HG02970 (cell line): ENCODE results near the gene RAB28.
A peak's percentile ranks its signal among the peaks of the same experiment; 100 is the strongest.

Experiments
- ATAC-seq: cut with Tn5 transposase; IDR thresholded peaks from one replicate; pipeline ENCODE4 v1.9.1; 2021; ENCODE audit warnings: mild to moderate bottlenecking, moderate library complexity, moderate number of reproducible peaks; ENCODE audit not compliant: unreplicated experiment, low FRiP score

The RAB28 gene

DNA sequence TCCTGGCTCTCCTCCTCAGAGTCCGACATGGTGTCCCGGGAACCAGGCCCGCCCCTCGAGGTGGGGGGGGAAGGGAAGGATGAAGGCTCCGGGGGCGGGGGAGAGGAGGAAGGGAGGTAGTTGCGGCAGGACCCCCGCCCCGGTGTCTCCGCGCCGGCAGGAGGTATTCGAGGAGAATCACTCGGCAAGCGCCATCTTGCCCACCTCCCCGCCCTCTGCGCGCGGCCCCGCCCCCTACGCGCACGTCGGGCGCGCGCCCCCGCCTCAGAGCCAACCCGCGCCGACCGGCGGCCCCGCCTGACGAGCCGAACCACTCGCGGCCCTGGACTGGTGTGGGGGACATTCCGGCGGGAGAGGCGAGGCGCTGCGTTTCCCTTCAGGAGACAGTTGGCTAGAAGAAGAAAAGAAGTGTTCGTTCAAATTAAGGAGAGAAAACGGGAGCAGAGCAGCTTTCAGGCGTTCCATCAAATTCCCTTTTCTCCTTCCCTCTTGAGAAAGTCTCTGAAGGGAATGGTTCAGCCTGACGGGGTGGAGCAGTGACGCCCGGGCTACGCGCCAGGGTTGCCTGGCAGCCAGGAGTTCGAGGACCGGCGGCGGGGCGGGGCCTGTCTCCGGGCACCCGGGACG lies at the start of gene RAB28:
Gene RAB28 (minus strand): TSS at position 219 of the 627 bp plus-strand sequence.
- ATAC-seq: peak; percentile 99

DNA sequence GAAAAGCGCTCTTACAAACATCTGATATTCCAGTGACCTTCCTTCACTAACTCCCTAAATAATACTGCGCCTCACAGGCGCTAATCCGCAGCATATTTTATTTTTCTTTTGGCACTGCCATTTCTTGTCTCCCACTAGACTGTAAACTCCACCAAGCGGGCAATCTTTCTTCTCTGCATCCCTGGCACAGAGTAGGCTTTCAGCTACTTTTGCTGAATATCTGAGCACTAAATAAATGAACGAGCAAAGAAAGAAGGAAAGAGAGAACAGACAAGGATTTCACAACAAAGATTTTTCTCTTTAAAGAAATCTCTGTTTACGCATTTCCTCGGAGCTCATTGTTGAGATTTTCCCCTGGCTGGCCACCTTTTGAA lies 47.5 kb upstream of the RAB28 start:
- ATAC-seq: no peak

GRCh38 chr4:13530823-13531624 lies 46.9 kb upstream of the RAB28 start:
- ATAC-seq: no peak

- ATAC-seq: no peak
Measured at GRCh38 chr4:13529128-13529919, 45.2 kb upstream of the RAB28 start.

- no peak for ATAC-seq
Measured at GRCh38 chr4:13528821-13529127, 44.6 kb upstream of the RAB28 start.

DNA sequence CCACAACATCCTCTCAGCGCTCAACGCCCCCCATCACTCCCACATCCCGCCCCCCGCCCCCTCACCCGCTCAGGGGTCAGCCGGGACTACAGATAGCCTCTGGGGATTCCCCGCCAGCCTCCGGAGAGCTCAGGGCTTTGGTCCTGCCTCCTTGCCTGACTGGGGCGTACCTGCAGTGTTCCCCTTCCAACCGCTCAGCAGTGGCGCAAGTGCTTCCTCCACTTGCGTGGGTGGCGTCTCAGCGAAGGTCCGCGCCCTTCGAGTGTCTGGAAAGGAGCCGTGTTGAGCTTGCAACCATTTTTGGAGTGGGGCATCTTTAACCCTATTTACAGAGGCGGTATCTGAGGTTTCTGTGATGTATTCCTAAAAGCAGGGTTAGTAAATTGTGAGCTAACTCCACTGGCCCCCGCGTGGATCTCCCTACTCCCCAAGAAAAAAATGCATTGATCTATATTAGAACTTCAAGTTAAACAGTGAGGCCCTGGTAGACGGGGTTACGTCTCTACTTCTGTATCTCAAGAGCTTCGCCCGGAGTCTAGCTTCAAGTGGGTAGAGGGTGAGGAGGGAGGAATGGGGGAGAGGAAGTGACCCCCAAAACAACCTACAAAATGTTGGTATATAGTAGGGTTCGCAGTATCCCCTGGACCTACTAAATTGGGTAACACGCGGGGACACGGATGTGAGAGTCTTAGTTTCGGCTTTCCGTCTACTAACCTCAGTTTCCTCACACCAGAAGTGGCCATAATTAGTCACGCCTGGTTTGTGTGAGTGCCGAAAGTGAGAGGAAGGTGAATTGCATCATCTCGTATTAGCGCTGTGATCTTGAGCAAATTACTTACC lies 44.1 kb upstream of the RAB28 start:
- ATAC-seq: peak; percentile 60

DNA sequence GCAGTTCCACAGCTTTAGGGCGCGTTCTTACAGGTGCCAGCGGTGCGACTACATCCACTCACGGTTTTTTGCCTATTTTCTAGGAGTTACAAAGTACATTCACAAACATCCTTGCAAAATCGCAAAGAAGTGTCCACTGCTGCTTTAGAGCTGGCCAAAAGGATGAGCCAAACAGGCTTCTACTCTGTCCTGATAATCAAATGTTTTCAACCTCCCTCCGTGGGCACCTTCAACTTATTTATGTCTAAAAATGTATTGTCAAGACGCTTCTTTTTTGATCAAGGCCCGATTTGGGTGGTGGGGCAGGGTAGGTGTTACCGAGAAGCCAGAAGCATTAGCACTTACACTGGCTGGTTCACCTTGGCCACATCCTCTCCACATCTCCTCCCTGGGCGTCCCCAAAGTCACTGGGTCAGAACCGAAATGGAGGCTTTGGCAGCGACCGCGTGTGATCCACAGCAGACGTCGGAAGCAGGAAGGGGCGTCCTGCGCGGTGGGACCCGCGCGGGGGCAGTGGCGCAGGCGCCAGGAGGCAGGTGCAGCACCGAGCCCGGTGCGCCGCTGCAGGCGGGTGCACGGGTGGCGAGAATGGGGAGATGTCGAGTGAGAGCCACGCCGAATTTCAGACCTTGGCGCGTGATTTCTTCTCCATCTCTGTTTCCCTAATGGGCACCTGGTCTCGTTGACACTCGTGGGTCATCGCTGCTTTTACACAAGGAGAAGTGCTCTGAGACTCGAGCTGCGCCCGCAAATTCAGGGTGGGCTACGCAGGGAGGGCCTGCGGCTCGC lies 43.2 kb upstream of the RAB28 start:
- ATAC-seq: peak; percentile 23

DNA sequence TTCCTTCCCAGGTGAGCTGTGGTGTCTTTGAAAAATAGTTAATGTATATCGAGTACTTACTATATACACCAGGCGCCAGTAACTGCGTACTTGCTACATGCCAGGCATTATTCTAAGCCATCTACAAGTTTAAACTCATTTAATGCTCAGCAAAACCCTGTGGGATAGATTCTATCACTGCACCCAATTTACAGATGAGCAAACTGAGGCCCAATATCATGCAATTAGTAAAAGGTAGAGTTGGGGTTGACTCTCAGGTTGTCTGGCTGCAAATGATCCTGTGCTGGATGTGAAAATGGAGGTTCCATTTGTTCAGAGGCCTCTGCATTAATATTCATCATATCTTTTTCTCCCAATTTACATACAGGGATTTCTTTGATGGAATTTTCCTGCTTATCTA lies 42.5 kb upstream of the RAB28 start:
- no peak for ATAC-seq

- ATAC-seq: no peak
Measured at GRCh38 chr4:13525606-13526281, 41.6 kb upstream of the RAB28 start.

DNA sequence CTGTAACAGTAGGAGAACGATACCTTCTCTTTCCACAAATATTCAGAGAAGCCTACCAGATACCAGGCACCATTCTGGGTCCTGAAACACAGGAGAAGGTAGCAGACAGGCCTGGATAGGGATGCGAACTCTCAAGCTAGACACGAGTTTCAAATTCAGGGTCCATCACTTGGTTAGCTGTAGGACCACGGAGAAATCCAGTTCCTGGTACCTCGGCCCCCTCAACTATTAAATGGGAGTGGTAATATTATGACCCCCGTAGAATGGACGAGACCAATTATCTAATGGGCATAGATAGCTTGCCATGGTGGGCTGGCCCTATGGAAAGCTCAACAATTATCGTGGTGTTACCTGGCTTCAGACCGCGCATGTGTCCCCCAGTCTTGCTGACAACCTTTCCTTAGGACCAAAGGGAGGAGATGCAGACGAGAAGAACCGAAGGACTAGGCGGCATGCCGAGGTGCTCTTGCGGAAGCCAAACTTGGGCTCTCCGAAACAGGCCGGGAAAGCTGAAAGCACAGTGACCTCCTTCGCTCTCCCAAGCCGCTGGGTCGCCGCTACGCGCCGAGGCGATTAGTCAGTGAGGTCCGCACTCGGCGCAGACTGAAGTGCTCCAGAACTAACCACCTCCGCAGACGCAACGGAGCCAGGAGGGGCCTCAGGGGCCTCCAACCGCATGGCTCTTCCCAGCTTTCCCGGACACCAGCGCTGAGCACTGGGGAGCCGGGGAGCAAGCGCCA lies 40.5 kb upstream of the RAB28 start:
- ATAC-seq: no peak

DNA sequence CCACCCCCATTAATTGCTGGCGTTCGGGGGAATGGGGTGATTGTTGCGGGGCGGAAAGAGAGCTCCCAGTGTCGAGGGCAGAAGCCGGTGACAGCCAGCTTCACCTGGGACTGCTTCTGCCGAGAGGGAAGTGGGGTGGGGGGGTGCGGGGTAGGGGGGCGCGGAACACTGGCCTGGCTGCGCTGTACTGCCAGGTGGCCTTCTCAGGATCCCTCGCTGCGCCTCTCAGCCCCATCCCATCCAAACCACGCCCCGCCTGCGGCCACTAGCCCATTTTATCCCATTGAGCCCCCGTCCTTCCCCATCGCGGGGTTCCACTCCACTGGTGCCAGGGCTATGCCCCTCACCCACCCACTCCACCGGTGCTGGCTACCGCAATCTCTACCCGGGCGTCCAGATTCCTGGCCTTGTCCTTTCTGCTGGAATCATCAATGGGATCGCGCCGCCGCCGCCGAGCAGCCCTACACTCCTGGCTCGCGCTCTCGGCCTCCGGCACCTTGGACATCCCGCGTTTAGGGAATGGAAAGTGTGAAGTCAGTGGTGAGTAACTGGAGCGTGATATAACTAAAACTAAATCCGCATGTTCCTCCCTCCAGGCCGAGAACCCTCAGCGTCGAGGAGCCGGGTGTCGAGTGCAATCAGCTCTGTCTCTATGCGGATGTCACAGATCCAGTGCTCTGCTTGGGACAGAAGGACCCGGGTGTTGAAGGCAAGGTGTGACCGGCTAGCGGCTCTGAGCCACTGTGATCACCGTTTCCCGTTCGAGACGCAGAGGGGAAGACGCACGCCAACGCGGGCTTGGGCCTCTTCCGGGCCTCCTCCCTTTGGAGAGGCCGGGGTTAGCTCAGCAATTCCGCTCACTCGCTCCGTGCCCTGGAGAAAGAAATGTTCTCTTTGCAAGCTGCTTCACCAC lies 39.7 kb upstream of the RAB28 start:
- no peak for ATAC-seq

- no peak for ATAC-seq
Measured at GRCh38 chr4:13523105-13523477, 39.0 kb upstream of the RAB28 start.

- no peak for ATAC-seq
Measured at GRCh38 chr4:13522282-13523104, 38.4 kb upstream of the RAB28 start.

GRCh38 chr4:13521047-13521446 lies 36.9 kb upstream of the RAB28 start:
- no peak for ATAC-seq

- no peak for ATAC-seq
Measured at GRCh38 chr4:13516315-13516860, 32.2 kb upstream of the RAB28 start.

DNA sequence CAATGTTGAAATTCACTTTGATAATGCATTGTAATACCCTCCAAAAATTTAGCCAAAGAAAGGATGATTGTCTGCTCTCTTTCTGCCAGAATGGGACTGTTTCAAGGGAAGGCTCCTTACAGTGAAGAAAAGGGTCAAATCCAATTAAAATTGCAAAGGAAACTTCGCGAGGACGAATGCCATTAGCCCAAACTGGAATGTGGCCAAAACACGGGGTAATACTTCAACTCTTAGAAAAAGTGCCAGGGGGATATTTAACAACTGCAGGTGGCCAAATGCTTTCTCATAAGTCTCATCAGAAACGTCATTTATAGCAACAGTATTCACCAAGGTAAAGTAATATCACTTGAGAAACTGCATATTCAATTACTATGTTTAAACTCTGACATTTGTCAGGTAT lies 31.1 kb upstream of the RAB28 start:
- ATAC-seq: no peak

DNA sequence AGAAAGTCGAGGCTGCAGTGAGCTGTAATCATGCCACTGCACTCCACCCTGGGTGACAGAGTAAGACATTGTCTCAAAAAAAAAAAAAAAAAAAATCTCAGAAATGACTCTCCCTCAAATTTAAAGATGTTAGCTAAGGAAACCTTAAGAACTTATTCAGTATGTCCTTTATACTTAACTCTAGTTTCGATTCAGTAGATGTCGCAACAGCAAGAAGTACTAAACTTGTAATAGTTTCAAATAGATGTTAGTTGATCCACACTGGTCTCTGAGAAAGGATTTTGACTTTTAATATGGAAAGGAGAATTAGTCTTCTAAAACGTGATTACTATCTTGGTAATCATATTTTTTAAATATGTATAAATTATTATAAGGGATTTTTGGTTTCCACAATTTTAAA lies 30.6 kb upstream of the RAB28 start:
- ATAC-seq: no peak
